Gastrocnemius medialis (tissue), 4 donors: ENCODE results near the gene SH2D4B. TPM values are rescaled to one million over a fixed set of nuclear protein-coding genes. Genes with fewer than 3 reads are reported as not detected.

Experiments used
- ATAC-seq, 2 donors: fragments of 150-250 bp; one replicate each; pipeline ENCODE4 v1.9.1; 2016
- DNase-seq, 2 donors: peaks; one replicate each; pipeline ENCODE4 v3.0.0-alpha.2; 2019
- H3K27ac ChIP-seq, 4 donors: fragments of 200-600 bp; sonication (generic); 1 replicate in 1 of 4; 2 replicates in 3 of 4; pipeline ENCODE4 v1.5.1; 2016 to 2018; ENCODE audit warnings: mild to moderate bottlenecking in 2 of 4, moderate library complexity in 1 of 4
- H3K27me3 ChIP-seq, 3 donors: fragments of 200-600 bp; sonication (generic) in 2 of 3; 1 replicate in 1 of 3; 2 replicates in 2 of 3; pipeline versions ENCODE4 v1.5.1 to v1.6.0; 2016 to 2019; ENCODE audit warnings: mild to moderate bottlenecking in 1 of 3, moderate library complexity in 1 of 3
- H3K36me3 ChIP-seq, 2 donors: fragments of 200-600 bp; sonication (generic) in 1 of 2; one replicate each; pipeline ENCODE4 v1.5.1; 2017 to 2018
- H3K4me1 ChIP-seq, 2 donors: fragments of 200-600 bp; sonication (generic) in 1 of 2; one replicate each; pipeline ENCODE4 v1.5.1; 2016 to 2017; ENCODE audit warnings: mild to moderate bottlenecking in 2 of 2
- H3K4me3 ChIP-seq, 4 donors: fragments of 200-600 bp; sonication (generic) in 3 of 4; 1 replicate in 1 of 4; 2 replicates in 3 of 4; pipeline ENCODE4 v1.5.1; 2016 to 2019; ENCODE audit warnings: mild to moderate bottlenecking in 2 of 4
- H3K9me3 ChIP-seq, 3 donors: fragments of 200-600 bp; sonication (generic) in 2 of 3; 1 replicate in 1 of 3; 2 replicates in 2 of 3; pipeline ENCODE4 v1.5.1; 2016 to 2019
- POLR2A ChIP-seq, 2 donors: fragments of 450-650 bp; IDR thresholded peaks; one replicate each; pipeline ENCODE4 v1.6.1; 2017; ENCODE audit warnings: antibody characterized with exemption in 2 of 2, mild to moderate bottlenecking in 2 of 2, moderate library complexity in 2 of 2
- in situ Hi-C, 4 donors: fragments of 200-750 bp; cut with MboI; loops; one replicate each; pipeline versions ENCODE4 v1.15.0 to v1.8.0; 2017; ENCODE audit warnings: low sequenced_read_pairs in 4 of 4
- intact Hi-C: fragments of 100-400 bp; cut with DNase I; formaldehyde crosslinking; loops from one replicate; pipeline ENCODE4 v1.15.1; 2023; ENCODE audit warnings: low total_unique reads
- total RNA-seq, 4 donors: library from RNA; depleted of rRNA; stranded (reverse); fragments of >200 nt; gene quantifications; one replicate each; pipeline versions ENCODE4 v1.1.0 to v1.2.3, GENCODE V29; 2016
- TF ChIP-seq, protein P1 (sequence below), 5 experiments: fragments of 450-650 bp in 3 of 5; fragments of 200-600 bp in 2 of 5; sonication (generic) in 2 of 5; IDR thresholded peaks in 4 of 5; conservative IDR thresholded peaks in 1 of 5; 1 replicate in 4 of 5; 2 replicates in 1 of 5; pipeline ENCODE4 v1.5.1; 2016 to 2019; ENCODE audit warnings: antibody characterized with exemption in 5 of 5, mild to moderate bottlenecking in 3 of 5, moderate library complexity in 3 of 5

SH2D4B gene
- total RNA-seq, 4 donors from 2014 or later, result not detected

DNA sequence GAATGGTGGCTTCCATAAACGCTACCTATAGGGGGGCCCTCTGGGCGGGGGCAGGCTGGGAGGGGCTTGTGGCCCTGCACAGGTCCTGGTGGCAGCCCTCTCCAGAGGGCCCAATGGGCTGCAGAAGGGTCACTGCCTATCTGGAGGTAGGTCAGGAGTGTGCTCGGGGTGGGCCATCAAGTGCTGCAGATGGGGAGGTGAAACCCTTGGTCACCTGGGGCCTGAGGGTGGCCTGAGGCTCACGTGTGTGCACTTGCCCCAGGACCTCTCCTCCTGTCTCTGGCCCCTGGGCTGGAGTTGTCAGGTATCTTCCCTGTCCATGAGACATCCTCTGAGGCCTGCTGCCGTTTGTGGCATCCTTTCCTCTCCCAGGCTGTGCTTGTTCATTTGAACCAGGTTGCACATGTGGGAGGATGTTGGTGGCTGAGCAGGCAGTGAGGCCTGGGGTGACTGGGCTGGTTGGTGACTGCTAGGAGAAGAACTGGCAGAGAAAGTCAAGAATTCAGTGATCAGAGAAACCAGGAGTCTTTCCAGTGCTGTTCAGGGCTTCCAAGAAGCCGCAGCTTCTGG is 21.1 kb upstream of the SH2D4B start:
- H3K27ac ChIP-seq, result peak overlapping the region in 3 of 4 donors; percentile 9 to 56 (median 52)
- in situ Hi-C loops, result no loop called here
- peaks cover 7 to 10% of the 10 kb centered on the region in 2 donors for H3K4me1 ChIP-seq

GRCh38 chr10:80517416-80518142 is 20.1 kb upstream of the SH2D4B start:
- DNase-seq (no peak), ATAC-seq (peak in 1 of 2 donors; percentile 52)
- TF ChIP-seq POLR2A (IDR thresholded peaks at IDR 0.05), result no peak
- TF ChIP-seq, protein P1, sequence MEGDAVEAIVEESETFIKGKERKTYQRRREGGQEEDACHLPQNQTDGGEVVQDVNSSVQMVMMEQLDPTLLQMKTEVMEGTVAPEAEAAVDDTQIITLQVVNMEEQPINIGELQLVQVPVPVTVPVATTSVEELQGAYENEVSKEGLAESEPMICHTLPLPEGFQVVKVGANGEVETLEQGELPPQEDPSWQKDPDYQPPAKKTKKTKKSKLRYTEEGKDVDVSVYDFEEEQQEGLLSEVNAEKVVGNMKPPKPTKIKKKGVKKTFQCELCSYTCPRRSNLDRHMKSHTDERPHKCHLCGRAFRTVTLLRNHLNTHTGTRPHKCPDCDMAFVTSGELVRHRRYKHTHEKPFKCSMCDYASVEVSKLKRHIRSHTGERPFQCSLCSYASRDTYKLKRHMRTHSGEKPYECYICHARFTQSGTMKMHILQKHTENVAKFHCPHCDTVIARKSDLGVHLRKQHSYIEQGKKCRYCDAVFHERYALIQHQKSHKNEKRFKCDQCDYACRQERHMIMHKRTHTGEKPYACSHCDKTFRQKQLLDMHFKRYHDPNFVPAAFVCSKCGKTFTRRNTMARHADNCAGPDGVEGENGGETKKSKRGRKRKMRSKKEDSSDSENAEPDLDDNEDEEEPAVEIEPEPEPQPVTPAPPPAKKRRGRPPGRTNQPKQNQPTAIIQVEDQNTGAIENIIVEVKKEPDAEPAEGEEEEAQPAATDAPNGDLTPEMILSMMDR (IDR thresholded peaks at IDR 0.05 in 4 of 5, conservative IDR thresholded peaks at IDR 0.05 in 1 of 5), result no peak
- peak overlapping the region; percentile 43 to 58 (median 48) for H3K27ac ChIP-seq
- no peaks in the 10 kb centered on the region for H3K9me3 ChIP-seq
- peaks cover 0 to 66% of the 10 kb centered on the region in 2 donors for H3K36me3 ChIP-seq
- no peaks in the 10 kb centered on the region for H3K27me3 ChIP-seq
- intact Hi-C loops, result no loop called here
- in situ Hi-C loops, result no loop called here
- peaks cover 7 to 10% of the 10 kb centered on the region in 2 donors for H3K4me1 ChIP-seq
- H3K4me3 ChIP-seq, result no peak overlapping the region

More for the DNA sequence above, 21.1 kb upstream of the SH2D4B start:
- DNase-seq (no peak), ATAC-seq (no peak)
- no peaks in the 10 kb centered on the region for H3K27me3 ChIP-seq
- intact Hi-C loops, result no loop called here
- no peak overlapping the region for H3K4me3 ChIP-seq
- H3K36me3 ChIP-seq, result peaks cover 0 to 75% of the 10 kb centered on the region in 2 donors
- H3K9me3 ChIP-seq, result no peaks in the 10 kb centered on the region
- TF ChIP-seq POLR2A (IDR thresholded peaks at IDR 0.05), result no peak
- TF ChIP-seq, protein P1 (IDR thresholded peaks at IDR 0.05 in 4 of 5, conservative IDR thresholded peaks at IDR 0.05 in 1 of 5), result no peak

DNA sequence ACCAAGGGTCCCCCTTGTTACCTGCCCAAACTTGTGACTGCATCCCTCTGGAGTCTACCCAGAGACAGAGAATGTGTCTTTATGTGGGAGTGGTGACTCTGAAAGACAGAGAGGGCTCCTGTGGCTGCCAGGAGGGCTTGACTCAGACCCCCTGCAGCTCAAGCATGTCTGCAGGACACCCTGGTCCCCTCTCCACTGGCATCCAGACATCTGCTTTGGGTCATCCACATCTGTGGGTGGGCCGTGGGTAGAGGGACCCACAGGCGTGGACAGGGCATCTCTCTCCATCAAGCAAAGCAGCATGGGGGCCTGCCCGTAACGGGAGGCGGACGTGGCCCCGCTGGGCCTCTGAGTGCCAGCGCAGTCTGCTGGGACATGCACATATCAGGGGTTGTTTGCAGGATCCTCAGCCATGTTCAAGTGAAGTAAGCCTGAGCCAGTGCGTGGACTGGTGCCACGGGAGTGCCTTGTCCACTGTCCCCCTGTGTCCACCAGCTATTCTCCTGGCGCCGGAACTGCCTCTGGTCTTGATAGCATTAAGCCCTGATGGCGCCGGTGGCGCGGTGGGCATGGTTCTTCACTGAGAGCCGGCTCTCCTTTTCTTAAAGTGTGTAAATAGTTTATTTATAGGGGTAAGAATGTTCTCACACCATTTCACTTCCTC is 19.4 kb upstream of the SH2D4B start:
- no peaks in the 10 kb centered on the region for H3K9me3 ChIP-seq
- no peak for ATAC-seq
- no peak for DNase-seq
- peaks cover 7 to 10% of the 10 kb centered on the region in 2 donors for H3K4me1 ChIP-seq
- intact Hi-C loops (no loop called here), in situ Hi-C loops (no loop called here)
- H3K36me3 ChIP-seq, result peaks cover 0 to 59% of the 10 kb centered on the region in 2 donors
- peak overlapping the region; percentile 39 to 58 (median 44) for H3K27ac ChIP-seq
- no peak overlapping the region for H3K4me3 ChIP-seq
- H3K27me3 ChIP-seq, result no peaks in the 10 kb centered on the region
- TF ChIP-seq POLR2A (IDR thresholded peaks at IDR 0.05), result no peak
- TF ChIP-seq, protein P1 (IDR thresholded peaks at IDR 0.05 in 4 of 5, conservative IDR thresholded peaks at IDR 0.05 in 1 of 5), result no peak

- no peak for DNase-seq
- ATAC-seq, result no peak
- Histone ChIP-seq H3K27me3 (no peaks in the 10 kb centered on the region), H3K27ac (peak overlapping the region in 3 of 4 donors; percentile 0 to 43 (median 39)), H3K4me1 (peaks cover 7 to 10% of the 10 kb centered on the region in 2 donors), H3K9me3 (no peaks in the 10 kb centered on the region), H3K36me3 (peaks cover 0 to 53% of the 10 kb centered on the region in 2 donors), H3K4me3 (no peak overlapping the region)
- intact Hi-C loops (no loop called here), in situ Hi-C loops (no loop called here)
- TF ChIP-seq POLR2A (IDR thresholded peaks at IDR 0.05), result no peak
- TF ChIP-seq, protein P1 (IDR thresholded peaks at IDR 0.05 in 4 of 5, conservative IDR thresholded peaks at IDR 0.05 in 1 of 5), result no peak
These were observed 18.8 kb upstream of the SH2D4B start for GRCh38 chr10:80518807-80519360.
